ENCODE data around the gene KCNIP1. TPM values are rescaled to one million over a fixed set of nuclear protein-coding genes. Genes with fewer than 3 reads are reported as not detected.

The KCNIP1 gene
- total and polyA plus RNA-seq, 2 of the 8 experiments (the other 6 are each of a cell fraction or from before 2014, with no cell fraction given) = 0.52 to 0.83 TPM

GRCh38 chr5:170783498-170784247 lies 279.9 kb downstream of the KCNIP1 start, which contains the start of gene GABRP:
TSS of gene GABRP (plus strand) at chr5:170783725. CDS start at chr5:170788616, 4,891 bp downstream.
- no peak within 1 kb of the TSS for H2BK120ac ChIP-seq (replicated peaks; ENCODE audit: low read depth, low read length)
- H3K18ac ChIP-seq (ENCODE audit: extremely low read depth, low read length) = peak within 1 kb of the TSS; percentile 20; the same call in 1 of the 2 replicates
- no peak within 1 kb of the TSS for H2AK5ac ChIP-seq (ENCODE audit: low read depth, low read length)
- peaks cover 0 to 5% (median 0%) of the 10 kb centered on the region in 4 experiments; a peak in 1 of 7 replicates for H3K4me1 ChIP-seq (replicated peaks in 1 of 4; ENCODE audit: control insufficient read depth in 3 of 4, insufficient read depth in 4 of 4, low read length in 3 of 4)
- no peak within 1 kb of the TSS for H3K56ac ChIP-seq (replicated peaks; ENCODE audit: insufficient read length, low read depth, low read length)
- H3K79me2 ChIP-seq (ENCODE audit: control insufficient read depth in 1 of 2, insufficient read depth in 2 of 2, low read length in 2 of 2) = no peaks in the 10 kb centered on the region
- no peak within 1 kb of the TSS for H3K4me3 ChIP-seq (ENCODE audit: extremely low read depth in 1 of 4, insufficient read depth in 2 of 4, low read depth in 3 of 4, low read length in 4 of 4)
- no peak within 1 kb of the TSS for H3K14ac ChIP-seq (ENCODE audit: insufficient read length)
- no peak within 1 kb of the TSS for H4K5ac ChIP-seq (ENCODE audit: insufficient read length, low read depth, low read length)
- no peak within 1 kb of the TSS for H3K27ac ChIP-seq (ENCODE audit: low read depth, low read length)
- no peaks in the 10 kb centered on the region for H3K27me3 ChIP-seq (replicated peaks in 1 of 4; ENCODE audit: control insufficient read depth in 3 of 4, extremely low read depth in 1 of 4, insufficient read depth in 3 of 4, low read length in 3 of 4)
- peak within 1 kb of the TSS; percentile 62 for H2BK20ac ChIP-seq (ENCODE audit: low read length)
- FAIRE-seq = no peak
- no peaks in the 10 kb centered on the region for H3K9me3 ChIP-seq (ENCODE audit: insufficient read depth in 2 of 2, low read depth in 1 of 2, low read length in 1 of 2)
- no peak for DNase-seq (ENCODE audit: low read depth in 1 of 2, low spot score in 2 of 2)
- no peak within 1 kb of the TSS for H4K8ac ChIP-seq (ENCODE audit: extremely low read depth, insufficient read depth, low read length)
- 85% methylated on average over 14 of the region's 14 CpGs; no CpG with 5 or more reads in 1 of the 2 experiments for WGBS, 2 experiments (ENCODE audit: extremely low coverage in 1 of 2, insufficient coverage in 1 of 2, insufficient read length in 1 of 2, insufficient replicate concordance in 2 of 2, low coverage in 1 of 2, low lambda C conversion rate in 2 of 2, missing lambda C conversion rate in 1 of 2)
- H3K4ac ChIP-seq (replicated peaks; ENCODE audit: insufficient read length, low read depth, low read length) = no peak within 1 kb of the TSS
- no peaks in the 10 kb centered on the region for H3K79me1 ChIP-seq (ENCODE audit: low read depth, low read length)
- peak within 1 kb of the TSS; percentile 77 for H4K91ac ChIP-seq (replicated peaks; ENCODE audit: insufficient read length, low read length)
- H4K20me1 ChIP-seq (replicated peaks in 1 of 2; ENCODE audit: control insufficient read depth in 1 of 2, insufficient read depth in 2 of 2, low read length in 2 of 2) = no peaks in the 10 kb centered on the region
- peak within 1 kb of the TSS; percentile 78; the same call in 1 of the 2 replicates for H2BK12ac ChIP-seq (ENCODE audit: low read depth, low read length)
- H2BK5ac ChIP-seq (ENCODE audit: low read depth, low read length) = peak within 1 kb of the TSS; percentile 37; the same call in 1 of the 2 replicates
- no peak within 1 kb of the TSS for H3K9ac ChIP-seq (replicated peaks in 1 of 4; ENCODE audit: extremely low read depth in 1 of 4, low read depth in 3 of 4, low read length in 3 of 4)
- H3K23ac ChIP-seq (ENCODE audit: insufficient read length) = no peak within 1 kb of the TSS
- ChIA-PET CTCF (ENCODE audit: partially characterized antibody) (interaction anchor here (1.5 to 16.6 kb wide), 7 partner anchors 9 to 147 kb away, joined by 4 to 650 read pairs (median 9); no protein-coding TSS in a partner anchor), POLR2A (ENCODE audit: partially characterized antibody) (interaction anchor here (1.0 to 11.1 kb wide), 4 partner anchors 8 to 37 kb away, joined by 4 to 123 read pairs (median 4); no protein-coding TSS in a partner anchor)
- H2AFZ ChIP-seq (ENCODE audit: low read length) = no peak within 1 kb of the TSS
- no peak within 1 kb of the TSS for H3K4me2 ChIP-seq (ENCODE audit: insufficient read depth in 1 of 2, low read depth in 2 of 2, low read length in 2 of 2)
- H3K23me2 ChIP-seq (ENCODE audit: low read depth, low read length) = no peaks in the 10 kb centered on the region
- no peaks in the 10 kb centered on the region for H3K36me3 ChIP-seq (ENCODE audit: control insufficient read depth in 2 of 4, insufficient read depth in 4 of 4, low read length in 3 of 4)
- peak within 1 kb of the TSS; percentile 34; the same call in 1 of the 2 replicates for H2BK15ac ChIP-seq (ENCODE audit: low read length)
- TF ChIP-seq JUN (IDR thresholded peaks at IDR 0.05; ENCODE audit: low read depth, low read length) = no peak
- TF ChIP-seq ZNF274 (IDR thresholded peaks at IDR 0.05; ENCODE audit: borderline replicate concordance, extremely low read depth, low read length) = no peak
- TF ChIP-seq TBP (IDR thresholded peaks at IDR 0.05; ENCODE audit: low read depth, low read length) = no peak
- no peak for TF ChIP-seq CREB1 (IDR thresholded peaks at IDR 0.05)
- TF ChIP-seq CTCF (IDR thresholded peaks at IDR 0.05; ENCODE audit: control extremely low read depth in 1 of 3, insufficient read depth in 1 of 3, low read depth in 1 of 3, low read length in 3 of 3) = no peak
- no peak for TF ChIP-seq SRF (IDR thresholded peaks at IDR 0.05; ENCODE audit: low read depth, low read length)

Data from H1 (cell line).